HG03575 (cell line): ENCODE data around the gene EBF4.
"Not testable (repeated sequence)": the region's sequence is repeated elsewhere in the genome, so short reads cannot be mapped to it uniquely, and the experiment has no call there.

Experiments
- ATAC-seq: cut with Tn5 transposase; IDR thresholded peaks from one replicate; pipeline ENCODE4 v1.9.1; 2021; ENCODE audit not compliant: unreplicated experiment, insufficient number of reproducible peaks, low FRiP score; ENCODE audit errors: extremely low read depth

Gene EBF4

DNA sequence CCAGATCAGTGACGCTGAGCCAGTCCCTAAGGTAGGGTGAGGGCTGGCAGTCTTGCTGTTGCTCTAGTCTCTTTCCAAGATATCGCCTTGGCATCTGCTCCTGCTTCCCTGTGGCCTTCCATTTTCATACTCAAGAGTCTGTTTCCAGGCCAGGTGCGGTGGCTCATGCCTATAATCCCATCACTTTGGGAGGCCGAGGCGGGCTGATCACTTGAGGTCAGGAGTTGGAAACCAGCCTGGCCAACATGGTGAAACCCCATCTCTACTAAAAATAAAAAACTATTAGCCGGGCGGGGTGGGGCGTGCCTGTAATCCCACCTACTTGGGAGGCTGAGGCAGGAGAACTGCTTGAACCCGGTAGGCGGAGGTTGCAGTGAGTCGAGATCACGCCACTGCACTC lies 77.5 kb downstream of the EBF4 start:
- not testable (repeated sequence) for ATAC-seq

GRCh38 chr20:2771631-2772080 lies 79.1 kb downstream of the EBF4 start:
- ATAC-seq = no peak

DNA sequence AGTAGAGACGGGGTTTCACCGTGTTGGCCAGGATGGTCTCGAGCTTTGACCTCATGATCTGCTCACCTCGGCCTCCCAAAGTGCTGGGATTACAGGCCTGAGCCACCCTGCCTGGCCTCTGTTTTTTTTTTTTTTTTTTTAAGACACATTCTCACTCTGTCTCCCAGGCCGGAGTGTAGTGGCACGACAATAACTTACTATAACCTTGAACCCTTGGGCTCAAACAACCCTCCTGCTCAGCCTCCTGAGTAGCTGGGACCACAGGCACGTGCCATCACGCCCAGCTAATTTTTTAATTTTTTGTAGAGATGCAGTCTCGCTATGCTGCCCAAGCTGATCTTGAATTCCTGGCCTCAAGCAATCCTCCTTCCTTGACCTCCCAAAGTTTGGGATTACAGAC lies 81.2 kb downstream of the EBF4 start:
- no peak for ATAC-seq

DNA sequence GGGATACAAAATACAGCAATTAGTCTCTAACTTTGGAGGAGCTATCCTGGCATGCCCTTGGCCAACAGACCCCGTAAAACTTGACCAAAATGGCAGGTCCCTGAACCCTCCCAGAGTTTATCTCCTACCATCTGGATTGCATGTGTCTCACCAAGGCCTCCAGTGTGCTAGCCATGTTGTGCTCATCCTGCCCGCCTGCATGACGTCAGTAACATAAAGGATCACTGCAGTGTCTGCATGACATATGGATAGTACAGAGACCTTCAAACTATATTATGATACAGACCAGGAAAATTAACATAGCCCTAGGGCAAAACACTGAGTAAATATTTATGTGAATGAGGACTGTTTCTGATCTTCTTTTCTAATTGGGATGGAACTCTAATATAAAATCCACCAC lies 82.6 kb downstream of the EBF4 start:
- ATAC-seq = no peak

DNA sequence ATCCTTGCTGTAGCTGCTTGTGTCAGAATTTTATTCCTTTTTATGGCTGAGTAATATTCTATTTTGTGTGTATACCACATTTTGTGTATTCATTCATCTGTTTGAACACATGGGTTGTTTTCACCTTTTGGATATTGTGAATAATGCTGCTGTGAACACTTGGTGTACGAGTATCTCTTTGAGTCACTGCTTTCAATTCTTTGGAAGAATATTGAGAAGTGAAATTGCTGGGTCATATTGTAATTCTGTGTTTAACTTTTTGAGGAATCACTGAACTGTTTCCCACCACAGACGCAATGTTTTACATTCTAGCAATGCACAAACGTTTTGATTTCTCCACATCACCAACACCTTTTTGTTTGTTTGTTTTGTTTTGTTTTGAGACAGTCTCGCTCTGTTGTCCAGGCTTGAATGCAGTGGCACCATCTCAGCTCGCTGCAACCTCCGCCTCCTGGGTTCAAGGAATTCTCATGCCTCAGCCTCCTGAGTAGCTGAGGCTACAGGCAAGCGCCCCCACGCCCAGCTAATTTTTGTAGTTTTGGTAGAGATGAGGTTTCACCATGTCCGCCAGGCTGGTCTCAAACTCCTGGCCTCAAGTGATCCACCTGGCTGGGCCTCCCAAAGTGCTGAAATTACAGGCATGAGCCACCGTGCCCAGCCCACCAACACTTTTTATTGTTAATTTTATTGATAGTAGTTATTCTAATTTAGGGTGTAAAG lies 86.2 kb downstream of the EBF4 start:
- no peak for ATAC-seq

DNA sequence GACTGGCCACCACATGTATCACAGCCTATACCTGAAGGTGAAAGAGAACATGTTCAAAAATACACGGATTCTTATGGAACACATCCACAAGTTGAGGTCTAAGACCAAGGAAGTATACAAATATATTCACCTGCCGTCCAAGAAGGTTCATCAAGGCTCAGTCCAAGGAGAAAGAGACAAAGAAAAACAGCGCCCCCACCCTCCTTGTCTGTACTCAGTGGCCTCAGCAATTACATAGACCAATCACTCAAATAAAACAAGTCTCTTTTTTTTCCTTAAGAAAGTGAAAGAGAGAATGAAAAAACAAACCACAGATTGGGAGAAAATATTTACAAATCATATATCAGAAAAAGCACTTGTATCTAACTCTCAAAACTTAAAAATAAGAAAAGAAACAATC lies 88.4 kb downstream of the EBF4 start:
- no peak for ATAC-seq

GRCh38 chr20:2783908-2784566 lies 91.5 kb downstream of the EBF4 start:
- ATAC-seq = no peak

DNA sequence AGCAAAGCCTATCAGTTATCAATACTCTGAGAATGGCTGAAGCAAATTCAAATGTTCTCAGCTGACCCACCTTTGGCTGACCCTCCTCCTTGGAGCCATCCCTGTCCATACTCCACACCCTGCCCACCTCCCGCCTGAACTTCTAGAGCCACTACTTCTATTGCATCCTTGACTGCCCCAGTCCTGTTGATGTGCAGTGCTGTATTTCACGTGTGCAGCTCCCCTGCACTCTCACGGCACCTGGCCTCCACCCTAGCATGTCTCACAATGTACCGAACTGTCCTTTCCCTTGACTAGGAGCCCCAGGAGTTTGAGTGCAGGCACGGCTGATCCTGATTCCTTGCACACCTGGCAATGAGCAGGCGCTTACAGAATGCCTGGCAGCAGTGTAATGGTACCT lies 100.9 kb downstream of the EBF4 start:
- no peak for ATAC-seq

DNA sequence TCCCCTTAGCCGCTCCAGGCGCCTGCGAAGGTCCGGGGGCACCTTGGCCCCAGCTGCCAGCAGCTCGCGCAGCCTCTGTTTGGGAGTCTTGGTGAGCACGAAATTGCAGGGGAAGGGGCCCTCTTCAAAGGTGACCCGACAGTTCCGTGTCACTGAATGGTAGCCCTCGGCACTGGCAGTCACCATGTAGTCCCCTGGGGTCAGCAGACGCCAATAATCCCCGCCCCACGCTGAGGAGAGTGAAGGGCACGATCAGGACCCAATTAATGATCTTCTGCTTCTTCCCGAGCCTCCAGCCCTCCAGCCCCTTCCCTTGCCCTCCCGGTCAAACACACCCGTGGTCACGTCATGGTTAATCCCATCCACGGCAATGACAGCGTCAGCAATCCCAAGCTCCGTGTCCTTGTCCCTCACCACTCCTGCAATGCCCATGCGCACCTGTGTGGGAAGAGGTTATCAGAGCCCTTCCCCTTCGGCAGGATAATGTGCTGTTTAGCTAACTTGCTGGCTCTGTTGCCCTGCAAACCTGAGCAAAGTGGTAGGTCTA lies 101.7 kb downstream of the EBF4 start:
- ATAC-seq = no peak

DNA sequence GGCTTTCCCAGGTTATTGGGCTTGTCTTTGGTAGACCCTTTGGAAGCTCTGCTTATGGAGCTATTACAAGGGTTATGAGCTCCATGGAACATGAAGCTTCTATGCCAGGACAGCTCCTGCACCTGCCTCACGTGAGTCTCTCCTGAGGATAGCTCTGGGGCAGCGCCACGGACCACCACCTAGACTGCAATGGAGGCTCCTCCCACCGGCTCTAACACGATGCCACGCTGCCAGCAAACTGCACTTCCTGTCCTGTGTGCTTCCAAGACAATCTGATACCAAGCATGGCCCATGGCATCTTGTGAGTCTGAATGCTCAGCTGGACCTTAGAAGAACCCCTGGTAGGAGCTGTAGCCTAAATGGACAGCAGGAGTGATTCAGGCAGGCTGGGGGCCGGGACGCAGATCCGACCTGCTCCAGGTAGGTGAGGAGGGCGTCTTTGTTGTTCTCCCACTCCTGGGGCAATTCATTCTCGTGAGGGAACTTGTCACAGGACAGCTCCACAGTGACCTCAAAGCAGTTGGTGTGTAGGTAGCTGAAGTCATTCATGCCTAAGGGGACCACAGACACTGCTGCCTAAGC lies 102.4 kb downstream of the EBF4 start:
- ATAC-seq = no peak

DNA sequence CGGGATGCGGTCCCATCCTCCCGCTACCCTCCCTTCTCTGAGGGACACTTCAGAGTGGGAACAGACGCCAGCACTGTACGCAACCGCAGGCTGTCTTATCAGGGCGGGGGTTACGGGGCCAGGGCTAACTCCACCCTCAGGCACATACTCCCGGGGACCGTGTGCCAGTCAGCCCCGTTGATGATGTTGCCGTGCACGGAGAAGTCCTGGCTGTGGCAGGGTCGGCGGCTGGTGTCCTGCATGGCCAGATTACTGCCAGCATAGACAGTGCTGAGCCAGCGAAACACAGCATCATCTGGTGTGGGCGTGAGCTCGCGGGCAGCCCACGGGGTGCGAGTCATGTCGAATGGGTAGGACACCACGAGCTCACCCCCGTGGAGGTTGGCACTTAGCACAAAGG lies 102.9 kb downstream of the EBF4 start:
- ATAC-seq = no peak

- ATAC-seq = no peak
These were observed 103.6 kb downstream of the EBF4 start for GRCh38 chr20:2796011-2796660.

- ATAC-seq = no peak
These were observed 104.8 kb downstream of the EBF4 start for GRCh38 chr20:2797136-2797983.

- no peak for ATAC-seq
These were observed 105.7 kb downstream of the EBF4 start for GRCh38 chr20:2798095-2798805.

GRCh38 chr20:2798814-2799213 lies 106.2 kb downstream of the EBF4 start:
- no peak for ATAC-seq

DNA sequence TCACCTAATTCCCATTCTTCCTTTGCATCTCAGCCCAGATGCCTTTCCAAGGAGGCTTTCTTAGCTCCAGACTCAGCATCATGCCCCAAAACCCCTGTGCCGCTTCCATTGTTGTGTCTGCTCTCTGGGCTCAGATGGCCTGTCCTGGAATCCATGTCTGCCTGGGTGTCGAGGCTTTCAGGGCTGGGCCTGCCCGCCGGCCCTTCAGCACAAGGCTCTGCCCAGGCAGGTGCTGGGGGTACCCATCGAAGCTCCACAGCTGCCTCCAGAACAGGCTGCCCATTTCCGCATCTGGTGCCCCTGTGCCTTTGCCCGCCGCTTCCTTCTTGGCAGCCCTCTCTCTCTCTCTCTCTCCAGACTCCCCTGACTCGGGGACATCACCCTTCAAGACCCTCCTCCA lies 106.7 kb downstream of the EBF4 start:
- no peak for ATAC-seq

DNA sequence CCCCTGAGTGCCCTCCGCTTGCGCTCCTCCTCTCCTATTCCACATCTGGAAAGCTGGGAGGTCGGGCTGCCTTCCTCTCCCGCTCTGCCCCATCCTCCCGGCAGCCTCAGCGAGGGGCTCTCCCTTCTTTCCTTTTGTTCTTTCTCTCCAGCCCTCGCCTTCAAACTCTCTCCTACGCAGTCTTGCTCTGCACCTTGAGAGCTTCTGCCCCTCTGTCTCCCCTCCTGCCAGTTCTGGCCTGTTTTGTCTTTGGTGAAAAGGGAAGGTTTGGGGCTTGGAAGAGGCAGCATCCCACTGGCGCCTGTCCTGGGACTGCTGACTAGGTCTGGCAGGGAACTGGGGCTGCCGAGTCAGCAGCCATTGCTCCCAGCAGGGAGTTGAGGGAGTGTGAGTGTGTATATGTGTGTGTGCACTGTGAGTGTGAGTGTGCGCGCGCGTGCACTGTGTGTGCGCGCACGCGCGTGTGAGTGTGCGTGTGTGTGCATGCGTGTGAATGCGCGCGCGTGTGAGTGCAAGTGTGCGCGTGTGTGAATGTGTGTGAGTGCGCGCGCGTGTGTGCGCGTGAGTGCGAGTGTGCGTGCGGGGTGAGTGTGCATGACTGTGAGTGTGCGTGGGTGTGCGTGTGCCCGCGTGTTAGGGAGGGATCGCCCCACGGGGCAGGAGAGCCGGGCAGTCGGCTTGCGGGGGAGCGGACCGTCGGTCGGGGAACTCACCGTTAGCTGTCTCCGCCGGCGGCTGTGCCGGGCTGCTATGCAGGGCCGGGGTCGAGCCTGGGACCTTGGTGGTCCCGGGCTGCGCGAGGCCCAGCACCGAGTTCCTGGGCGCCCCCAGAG lies 107.3 kb downstream of the EBF4 start:
- ATAC-seq = no peak
